ENCODE data around the gene ATP5F1D. TPM values are rescaled to one million over a fixed set of nuclear protein-coding genes. Genes with fewer than 3 reads are reported as not detected.

The ATP5F1D gene
- total and polyA plus RNA-seq, 2 of the 13 experiments (the other 11 are each of a cell fraction or from before 2014, with no cell fraction given) = 39.4 to 78.7 TPM

- TF ChIP-seq ZGPAT (CRISPR knock-in tag; IDR thresholded peaks at IDR 0.05) (peak; percentile 93), ZNF788 (CRISPR knock-in tag; IDR thresholded peaks at IDR 0.05; ENCODE audit: borderline replicate concordance) (peak; percentile 94), SP2 (CRISPR knock-in tag; IDR thresholded peaks at IDR 0.05) (peak; percentile 56), DNMT1 (CRISPR knock-in tag; IDR thresholded peaks at IDR 0.05) (peak; percentile 87; the same call in 1 of the 2 replicates), HOXA3 (CRISPR knock-in tag; IDR thresholded peaks at IDR 0.05) (peak; percentile 87), ZBTB40 (IDR thresholded peaks at IDR 0.05) (no peak), ZBTB40 (CRISPR knock-in tag; IDR thresholded peaks at IDR 0.05) (peak; percentile 38; the same call in 1 of the 2 replicates), SAP130 (CRISPR knock-in tag; IDR thresholded peaks at IDR 0.05; ENCODE audit: low read depth) (peak; percentile 93), PHF5A (CRISPR knock-in tag; IDR thresholded peaks at IDR 0.05; ENCODE audit: low read depth, unreplicated experiment) (peak; percentile 88), RCOR2 (CRISPR knock-in tag; IDR thresholded peaks at IDR 0.05) (peak; percentile 94), ZNF580 (CRISPR knock-in tag; IDR thresholded peaks at IDR 0.05; ENCODE audit: borderline replicate concordance, low read depth) (peak; percentile 79; the same call in 1 of the 2 replicates), JUN (CRISPR knock-in tag; IDR thresholded peaks at IDR 0.05) (peak; percentile 74), FOXJ3 (CRISPR knock-in tag; IDR thresholded peaks at IDR 0.05; ENCODE audit: borderline replicate concordance) (peak; percentile 62; the same call in 1 of the 2 replicates), RXRB (CRISPR knock-in tag; IDR thresholded peaks at IDR 0.05; ENCODE audit: borderline replicate concordance) (peak; percentile 99), ZNF263 (CRISPR knock-in tag; IDR thresholded peaks at IDR 0.05) (no peak; the same call in 1 of the 2 replicates)
Observed at GRCh38 chr19:1244693-1245451, 3.3 kb downstream of the ATP5F1D start (continued).

All from HepG2 (cell line).